Fibroblast of the aortic adventitia (primary cell): Measurements from ENCODE around the gene TRIM59. TPM values are rescaled to one million over a fixed set of nuclear protein-coding genes. Genes with fewer than 3 reads are reported as not detected.
"Not testable (repeated sequence)": the region's sequence is repeated elsewhere in the genome, so short reads cannot be mapped to it uniquely, and the experiment has no call there.

Experiments
- DNase-seq: peaks from one replicate; pipeline ENCODE4 v3.0.0-alpha.2; 2010; ENCODE audit warnings: low read depth
- H3K4me3 ChIP-seq: 2 replicates; pipeline ENCODE4 v1.5.1; 2011; ENCODE audit warnings: low read depth, mild to moderate bottlenecking, control low read depth, low read length, moderate library complexity
- total RNA-seq: library from RNA; depleted of rRNA; stranded (reverse); fragments of >200 nt; gene quantifications from 2 replicates; pipeline ENCODE4 v1.2.3, GENCODE V29; 2012; ENCODE audit warnings: low replicate concordance
- TF ChIP-seq, protein P1 (sequence below): IDR thresholded peaks from 2 replicates; pipeline ENCODE4 v1.5.1; 2011; ENCODE audit warnings: mild to moderate bottlenecking, low read length, control low read depth, inconsistent platforms; ENCODE audit not compliant: insufficient read depth

The TRIM59 gene
- total RNA-seq, 1 donor = 47.8 TPM

GRCh38 chr3:160460033-160460432 lies 10.4 kb upstream of the TRIM59 start:
- no peak for DNase-seq

GRCh38 chr3:160459450-160459970 lies 9.9 kb upstream of the TRIM59 start:
- DNase-seq = no peak
- TF ChIP-seq, protein P1, sequence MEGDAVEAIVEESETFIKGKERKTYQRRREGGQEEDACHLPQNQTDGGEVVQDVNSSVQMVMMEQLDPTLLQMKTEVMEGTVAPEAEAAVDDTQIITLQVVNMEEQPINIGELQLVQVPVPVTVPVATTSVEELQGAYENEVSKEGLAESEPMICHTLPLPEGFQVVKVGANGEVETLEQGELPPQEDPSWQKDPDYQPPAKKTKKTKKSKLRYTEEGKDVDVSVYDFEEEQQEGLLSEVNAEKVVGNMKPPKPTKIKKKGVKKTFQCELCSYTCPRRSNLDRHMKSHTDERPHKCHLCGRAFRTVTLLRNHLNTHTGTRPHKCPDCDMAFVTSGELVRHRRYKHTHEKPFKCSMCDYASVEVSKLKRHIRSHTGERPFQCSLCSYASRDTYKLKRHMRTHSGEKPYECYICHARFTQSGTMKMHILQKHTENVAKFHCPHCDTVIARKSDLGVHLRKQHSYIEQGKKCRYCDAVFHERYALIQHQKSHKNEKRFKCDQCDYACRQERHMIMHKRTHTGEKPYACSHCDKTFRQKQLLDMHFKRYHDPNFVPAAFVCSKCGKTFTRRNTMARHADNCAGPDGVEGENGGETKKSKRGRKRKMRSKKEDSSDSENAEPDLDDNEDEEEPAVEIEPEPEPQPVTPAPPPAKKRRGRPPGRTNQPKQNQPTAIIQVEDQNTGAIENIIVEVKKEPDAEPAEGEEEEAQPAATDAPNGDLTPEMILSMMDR = no peak
- no peak overlapping the region for H3K4me3 ChIP-seq

More at GRCh38 chr3:160460033-160460432, 10.4 kb upstream of the TRIM59 start:
- H3K4me3 ChIP-seq = no peak overlapping the region
- TF ChIP-seq, protein P1 = no peak

- no peak overlapping the region for H3K4me3 ChIP-seq
- TF ChIP-seq, protein P1 = no peak
- DNase-seq = no peak
These were observed 8.6 kb upstream of the TRIM59 start for GRCh38 chr3:160458151-160458550.

DNA sequence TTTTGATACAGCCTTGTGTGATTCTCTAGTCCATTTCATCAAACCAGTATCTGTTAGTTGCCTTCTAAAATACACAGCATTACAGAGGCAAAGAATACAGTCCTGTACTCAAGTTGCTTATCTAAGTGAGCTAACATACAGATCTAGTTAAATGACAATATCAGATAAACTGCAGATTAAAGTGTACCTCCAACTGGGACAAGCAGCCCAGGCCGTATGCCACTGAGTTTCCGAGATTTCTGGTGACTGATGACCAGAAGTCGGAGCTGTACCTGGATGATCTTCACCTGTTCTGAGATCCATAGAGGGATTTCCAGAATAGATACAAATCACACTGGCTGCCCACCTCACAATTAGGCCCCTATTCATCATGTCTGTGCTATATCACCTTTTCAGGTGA lies 6.3 kb upstream of the TRIM59 start:
- TF ChIP-seq, protein P1 = no peak
- DNase-seq = no peak
- no peak overlapping the region for H3K4me3 ChIP-seq

GRCh38 chr3:160454995-160455394 lies 5.4 kb upstream of the TRIM59 start:
- no peak overlapping the region for H3K4me3 ChIP-seq
- DNase-seq = no peak
- TF ChIP-seq, protein P1 = no peak

DNA sequence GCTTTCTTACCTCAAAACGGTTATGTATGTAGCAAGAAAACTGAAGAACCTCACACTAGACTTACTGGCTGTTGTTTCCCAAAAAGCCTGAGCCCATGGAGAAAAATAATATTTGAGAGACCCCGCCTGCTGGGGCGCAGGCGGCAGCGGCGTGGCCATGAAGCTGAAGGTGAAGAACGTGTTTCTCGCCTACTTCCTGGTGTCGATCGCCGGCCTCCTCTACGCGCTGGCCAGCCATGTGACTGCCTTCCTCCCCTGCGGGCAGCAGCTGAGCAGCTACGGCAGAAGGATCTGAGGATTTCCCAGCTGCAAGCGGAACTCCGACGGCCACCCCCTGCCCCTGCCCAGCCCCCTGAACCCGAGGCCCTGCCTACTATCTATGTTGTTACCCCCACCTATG lies 2.7 kb upstream of the TRIM59 start:
- not testable (repeated sequence) for H3K4me3 ChIP-seq, DNase-seq

- TF ChIP-seq, protein P1 = no peak
- DNase-seq = no peak
- H3K4me3 ChIP-seq = no peak overlapping the region
These were observed 2.0 kb upstream of the TRIM59 start for GRCh38 chr3:160451602-160452001.
